HK-2 (cell line): ENCODE results near the gene COX8A.

Experiments
- DNase-seq: peaks from one replicate; pipeline ENCODE4 v3.0.0-alpha.2; 2018; ENCODE audit not compliant: unreplicated experiment

COX8A gene

GRCh38 chr11:64001484-64002420 lies 27.3 kb downstream of the COX8A start:
- DNase-seq: no peak

DNA sequence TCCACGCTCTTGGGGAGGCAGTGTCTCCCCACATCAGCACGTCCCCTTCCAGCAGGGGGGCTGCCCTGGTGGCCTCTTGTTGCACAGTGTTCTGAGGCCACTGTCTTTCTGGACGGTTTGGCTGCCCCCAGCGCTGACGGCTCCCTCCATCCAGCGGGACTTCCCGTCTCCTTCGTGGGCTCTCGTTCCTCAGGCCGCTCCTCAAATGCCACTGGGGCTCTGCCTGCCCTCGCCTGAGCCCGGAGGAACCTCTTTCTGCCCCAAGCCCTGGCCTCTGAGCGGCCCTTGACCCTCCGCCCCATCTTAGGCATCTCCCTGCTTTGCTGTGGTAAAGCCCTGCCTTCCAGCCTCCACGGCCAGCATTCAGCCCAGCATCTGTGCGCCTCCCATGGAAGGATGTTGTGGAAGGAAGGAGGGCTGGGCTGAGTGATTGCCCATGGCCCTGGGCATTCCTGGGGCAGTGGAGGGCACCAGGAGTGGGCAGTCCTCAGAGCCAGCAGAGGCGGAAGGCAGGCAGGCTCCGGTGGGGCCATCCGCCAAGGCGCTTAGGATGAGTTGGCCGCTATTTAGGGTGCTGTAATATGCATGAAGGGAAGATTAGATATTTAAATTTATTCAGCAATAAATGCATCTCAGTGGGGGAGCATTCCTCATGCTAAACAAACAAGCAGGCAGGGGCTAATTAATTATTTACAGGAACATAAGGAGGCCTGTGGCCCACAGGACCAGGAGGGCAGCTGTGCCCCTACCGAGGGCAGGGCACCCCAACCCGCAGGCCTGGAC lies 29.6 kb downstream of the COX8A start:
- no peak for DNase-seq

DNA sequence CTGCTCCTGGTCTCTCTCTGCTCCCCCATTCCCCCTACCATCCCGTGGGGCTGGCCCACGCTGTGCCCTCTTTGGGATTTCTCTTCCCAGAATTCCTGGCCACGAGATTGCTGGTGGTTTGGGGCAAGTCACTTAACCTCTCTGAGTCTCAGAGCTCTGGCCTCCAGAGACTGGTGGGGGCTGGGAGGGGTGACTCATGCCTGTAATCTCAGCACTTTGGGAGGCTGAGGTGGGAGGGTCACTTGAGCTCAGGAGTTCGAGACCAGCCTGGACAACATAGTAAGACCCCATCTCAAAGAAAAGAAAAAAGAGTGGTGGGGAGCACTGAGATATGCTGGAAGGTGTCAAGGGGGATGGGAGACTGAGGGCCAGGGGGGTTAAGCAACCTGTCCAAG lies 30.2 kb downstream of the COX8A start:
- DNase-seq: no peak

GRCh38 chr11:64005691-64006090 lies 31.3 kb downstream of the COX8A start:
- no peak for DNase-seq

DNA sequence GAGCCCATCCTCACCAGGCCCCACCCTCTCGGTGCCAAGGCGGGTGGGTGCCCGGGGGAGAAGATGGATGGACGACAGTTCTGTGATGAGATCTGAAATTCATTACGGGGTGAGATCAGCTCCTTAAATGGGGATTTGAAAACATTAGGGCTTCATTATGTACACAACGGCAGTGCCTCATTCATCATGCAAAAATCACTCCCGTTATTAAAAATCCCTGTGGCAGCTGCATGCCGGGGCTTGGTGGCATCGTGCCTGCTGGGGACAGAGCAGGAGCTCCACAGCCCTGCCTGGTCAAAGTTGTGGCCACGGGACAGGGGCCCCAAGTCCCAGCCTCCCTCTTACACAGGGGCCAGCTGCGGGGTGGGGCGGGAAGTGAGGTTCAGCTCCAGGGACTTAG lies 32.0 kb downstream of the COX8A start:
- DNase-seq: no peak

DNA sequence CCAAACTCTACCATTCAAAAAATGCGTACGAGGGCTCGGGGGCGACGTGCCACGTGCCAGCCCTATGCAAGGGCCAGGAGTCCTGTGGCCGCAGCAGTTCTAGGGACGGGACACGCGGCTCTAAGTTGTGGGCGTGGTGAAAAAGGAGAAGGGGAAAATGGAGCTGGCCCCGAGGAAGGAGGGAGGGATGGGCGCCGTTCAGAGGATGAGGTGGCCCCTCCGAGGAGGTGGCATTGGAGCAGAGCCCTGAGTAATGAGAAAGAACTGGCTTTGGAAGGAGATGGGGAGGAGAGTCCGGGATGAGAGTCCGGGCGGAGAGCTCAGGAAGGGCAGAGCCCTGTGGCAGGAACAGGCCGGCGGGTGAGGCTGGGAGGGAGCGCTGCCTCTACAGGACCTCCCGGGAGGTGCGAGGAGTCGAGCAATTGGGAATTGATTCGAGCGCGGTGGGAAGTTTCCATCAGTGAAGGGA lies 32.8 kb downstream of the COX8A start:
- no peak for DNase-seq

DNA sequence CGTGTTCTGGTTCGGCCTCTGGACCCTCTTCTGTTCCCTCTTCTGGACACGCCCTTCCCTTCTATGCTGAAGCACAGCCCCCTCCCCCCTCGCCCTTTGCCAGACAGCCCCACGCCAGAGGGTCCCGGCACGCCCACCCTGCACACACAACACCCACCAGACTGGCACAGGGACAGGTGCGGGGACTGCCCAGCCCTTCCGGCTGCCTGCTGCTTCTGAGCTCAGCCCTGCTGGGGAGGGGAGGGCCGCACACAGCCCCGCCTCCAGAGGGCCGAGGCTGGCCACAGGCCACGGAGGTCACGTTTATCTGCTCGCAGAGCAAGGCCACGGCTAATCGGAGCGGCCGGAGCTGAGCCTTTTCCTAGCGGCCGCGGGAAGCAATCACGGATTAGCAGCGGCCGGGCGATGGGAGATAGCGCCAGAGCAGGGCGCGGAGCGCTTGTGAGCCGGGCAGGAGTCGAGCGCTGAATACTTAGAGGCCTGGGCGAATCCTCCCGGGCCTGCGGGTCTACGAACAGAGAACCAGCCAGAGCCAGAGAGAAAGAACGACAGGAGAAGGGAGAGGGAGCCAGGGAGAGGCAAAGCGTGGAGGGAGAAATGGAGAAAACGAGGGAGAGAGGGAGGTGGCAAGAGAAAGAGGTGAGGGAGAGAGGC lies 33.3 kb downstream of the COX8A start:
- no peak for DNase-seq

DNA sequence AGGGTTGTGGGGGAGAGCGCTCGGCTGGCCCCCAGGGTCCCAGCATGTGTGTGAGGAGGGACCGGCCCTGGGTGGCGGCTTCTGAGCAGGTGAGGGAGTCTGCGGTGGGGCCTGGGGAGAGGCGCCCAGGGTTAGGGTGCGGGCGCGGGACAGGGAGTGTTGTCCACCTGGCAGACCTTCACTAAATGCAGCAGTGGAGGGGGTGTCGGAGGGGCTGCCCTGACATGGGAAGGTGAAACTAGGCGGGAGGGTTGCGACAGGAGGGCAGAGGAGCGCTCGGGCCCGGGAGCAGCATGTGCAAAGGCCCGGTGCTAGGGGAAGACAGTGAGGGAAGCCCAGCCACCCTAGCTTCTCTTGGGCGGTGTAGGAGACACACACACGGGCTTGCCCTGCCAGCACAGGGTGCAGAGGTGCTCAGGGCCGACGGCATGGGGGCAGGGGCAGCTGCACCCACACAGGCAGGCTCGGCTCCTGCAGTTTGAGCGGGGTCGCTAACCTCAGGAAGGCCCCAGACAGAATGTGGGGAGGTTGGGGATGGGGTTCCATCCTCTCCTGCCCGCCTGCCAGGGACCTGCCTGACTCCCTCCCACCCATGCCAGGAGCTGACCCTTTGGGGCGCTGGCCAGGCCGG lies 34.0 kb downstream of the COX8A start:
- no peak for DNase-seq

DNA sequence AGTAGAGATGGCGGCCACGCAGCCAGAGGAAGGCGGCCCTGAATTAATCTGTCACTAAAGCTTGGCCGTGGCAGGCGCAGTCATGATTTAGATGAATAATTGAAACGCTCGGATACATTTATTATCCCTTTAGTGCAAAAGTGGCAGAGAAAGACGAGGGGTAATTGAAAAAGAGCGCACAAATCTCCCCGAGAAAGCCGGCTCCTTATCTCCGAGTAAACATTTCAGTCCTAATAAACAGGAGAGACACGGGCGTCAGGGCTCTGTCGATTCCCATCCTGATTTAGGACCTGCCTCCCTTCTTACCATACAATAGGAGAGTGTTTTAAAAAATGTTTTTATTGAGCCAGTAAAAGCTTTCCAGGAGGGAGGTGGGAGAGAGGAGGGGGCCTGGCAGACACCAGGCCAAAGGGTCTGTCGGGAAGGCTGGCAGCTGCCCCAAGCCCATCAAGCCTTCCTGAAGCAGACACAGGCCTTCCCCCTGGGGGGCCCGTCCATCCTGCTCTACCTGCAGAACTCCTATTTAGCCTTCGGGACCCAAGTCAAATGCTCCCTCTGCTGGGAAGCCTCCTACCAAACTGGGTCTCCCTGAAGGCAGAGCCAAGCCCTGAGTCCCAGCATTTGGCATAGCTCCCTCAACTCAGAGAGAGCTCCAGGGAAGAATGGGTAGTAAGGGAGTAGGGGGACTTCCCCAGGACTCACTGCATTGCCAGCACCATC lies 34.7 kb downstream of the COX8A start:
- no peak for DNase-seq

GRCh38 chr11:64009710-64010109 lies 35.3 kb downstream of the COX8A start:
- no peak for DNase-seq

DNA sequence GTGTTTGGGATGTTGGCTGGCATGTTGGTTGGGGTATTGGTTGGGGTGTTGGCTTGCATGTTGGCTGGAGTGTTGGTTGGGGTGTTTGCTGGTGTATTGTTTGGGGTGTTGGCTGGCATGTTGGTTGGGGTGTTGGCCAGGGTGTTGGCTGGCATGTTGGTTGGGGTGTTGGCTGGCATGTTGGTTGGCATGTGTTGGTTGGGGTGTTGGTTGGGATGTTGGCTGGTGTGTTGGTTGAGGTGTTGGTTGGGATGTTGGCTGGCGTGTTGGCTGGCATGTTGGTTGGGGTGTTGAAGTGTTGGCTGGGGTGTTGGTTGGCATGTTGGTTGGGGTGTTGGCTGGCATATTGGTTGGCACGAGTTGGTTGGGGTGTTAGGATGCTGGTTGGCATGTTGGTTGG lies 36.4 kb downstream of the COX8A start:
- no peak for DNase-seq

DNA sequence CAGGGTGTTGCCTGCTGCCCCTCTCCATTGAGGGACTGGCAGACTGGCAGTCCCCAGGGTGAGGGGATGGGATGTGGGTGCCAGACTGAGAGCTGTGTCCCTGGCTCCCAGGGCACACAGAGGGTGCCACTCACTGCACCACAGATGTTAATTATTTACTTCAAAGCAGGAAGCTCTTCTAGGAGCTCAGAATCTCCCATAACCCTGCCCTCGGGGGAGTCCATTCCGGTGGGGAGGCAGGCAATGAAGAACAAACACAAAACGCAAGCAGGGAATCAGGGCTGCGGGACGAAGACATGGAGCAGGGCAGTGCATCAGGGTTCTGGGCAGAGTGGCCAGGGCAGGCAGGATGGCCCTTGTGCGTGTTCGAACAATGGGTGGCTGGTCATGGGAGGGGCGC lies 37.0 kb downstream of the COX8A start:
- no peak for DNase-seq

DNA sequence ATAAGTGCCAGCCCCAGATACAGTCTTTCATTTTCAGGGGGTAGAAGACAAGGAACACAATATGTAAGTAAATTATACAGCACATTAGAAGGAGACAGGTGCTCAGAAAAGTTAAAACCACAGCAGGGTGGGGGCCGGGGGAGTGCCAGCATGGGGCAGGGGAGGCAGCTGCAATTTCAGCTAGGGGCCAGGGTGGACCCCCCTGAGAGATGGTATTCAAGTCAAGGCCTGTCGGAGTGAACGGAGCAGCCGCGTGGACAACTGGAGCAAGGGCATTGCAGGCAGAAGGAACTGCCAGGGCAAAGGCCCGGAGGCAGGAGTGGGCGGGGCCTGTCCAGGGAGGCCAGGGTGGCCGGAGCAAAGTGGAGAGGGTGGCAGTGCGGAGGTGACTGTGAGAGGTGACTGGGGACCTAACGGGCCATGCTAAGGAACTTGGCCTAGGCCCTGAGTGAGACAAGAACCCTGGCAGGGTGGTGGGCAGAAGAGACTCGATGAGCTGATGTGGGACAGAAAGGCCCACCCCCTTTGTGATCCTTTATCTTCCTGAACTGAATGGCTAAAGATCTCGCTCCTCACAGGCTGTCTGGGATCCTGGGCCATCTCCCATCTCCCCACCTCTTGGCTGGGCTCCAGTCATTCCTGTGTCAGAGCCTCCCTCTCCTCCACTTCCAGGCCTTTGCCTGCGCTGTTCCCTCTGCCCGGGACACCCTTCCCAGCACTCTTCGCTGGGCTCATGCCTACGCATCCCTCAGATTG lies 38.9 kb downstream of the COX8A start:
- DNase-seq: no peak

- no peak for DNase-seq
These were observed 39.9 kb downstream of the COX8A start for GRCh38 chr11:64014356-64014755.

- DNase-seq: no peak
These were observed 41.1 kb downstream of the COX8A start for GRCh38 chr11:64015510-64015909.

DNA sequence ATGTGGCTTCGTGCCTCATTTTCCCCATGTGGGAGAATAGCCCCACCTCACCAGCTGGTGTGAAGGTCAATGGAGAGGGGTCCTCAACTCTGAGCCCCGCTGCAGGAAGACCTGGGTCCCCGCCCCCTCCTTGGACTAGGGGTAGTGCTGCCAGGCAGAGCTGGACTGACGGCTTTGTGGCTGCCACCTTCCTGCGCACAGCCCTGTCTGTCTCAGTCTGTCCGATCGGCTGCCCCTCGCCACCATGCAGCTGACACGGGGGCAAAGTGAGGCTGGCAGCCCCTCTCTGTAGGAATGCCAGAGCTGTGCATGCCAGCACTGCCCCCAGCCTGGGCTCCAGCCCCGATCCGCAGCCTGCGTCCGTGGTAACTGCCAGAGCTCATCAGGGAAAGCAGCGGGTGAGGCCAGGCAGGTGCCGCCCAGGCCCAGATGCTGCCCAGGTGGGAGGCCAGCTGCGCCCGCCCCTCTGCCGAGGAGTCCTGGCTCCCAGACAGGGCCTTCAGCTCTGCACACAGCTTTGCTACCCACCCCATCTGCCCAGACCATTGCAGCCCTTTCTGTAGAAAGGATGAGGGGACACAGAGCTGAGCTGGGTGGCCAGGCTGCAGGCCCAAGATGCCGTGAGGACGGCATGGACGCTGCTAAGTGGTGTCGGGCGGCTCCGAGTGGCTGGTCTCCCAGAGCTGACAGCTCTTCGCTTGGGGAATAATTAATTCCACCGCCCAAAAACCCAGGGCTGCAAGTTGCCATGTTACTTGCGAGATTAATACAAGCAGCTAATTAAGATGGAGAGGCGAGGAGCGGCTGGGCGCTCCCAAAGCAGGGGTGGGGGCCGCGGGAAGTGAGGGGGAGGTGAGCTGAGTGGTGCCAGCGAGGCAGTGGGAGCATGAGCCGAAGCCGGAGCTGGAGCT lies 41.8 kb downstream of the COX8A start:
- no peak for DNase-seq

DNA sequence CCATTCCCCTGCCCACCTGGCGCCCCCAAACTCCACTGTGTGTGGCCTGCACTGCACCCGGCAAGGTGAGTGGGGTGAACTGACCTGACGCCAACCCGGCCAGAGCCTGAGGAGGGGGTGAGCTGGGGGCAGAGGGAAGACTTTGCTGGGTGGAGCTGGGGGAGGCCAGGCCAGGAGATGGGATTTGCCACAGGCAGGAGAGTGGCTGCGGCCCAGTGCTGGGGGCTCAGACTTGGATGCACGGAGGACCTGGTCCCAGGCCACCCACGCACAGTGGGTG lies 43.5 kb downstream of the COX8A start:
- no peak for DNase-seq

- DNase-seq: no peak
These were observed 43.9 kb downstream of the COX8A start for GRCh38 chr11:64018310-64018709.
